DMS 273 (cell line): Measurements from ENCODE around the gene TRAM2.

ENCODE experiments used
- DNase-seq: peaks from one replicate; lab custom pipeline; 2025; ENCODE audit not compliant: unreplicated experiment; lab: John Stamatoyannopoulos, UW

The TRAM2 gene

GRCh38 chr6:52532457-52532856 lies 44.4 kb downstream of the TRAM2 start:
- no peak for DNase-seq

GRCh38 chr6:52531834-52532233 lies 45.0 kb downstream of the TRAM2 start:
- DNase-seq: no peak

GRCh38 chr6:52531396-52531795 lies 45.5 kb downstream of the TRAM2 start:
- no peak for DNase-seq

- no peak for DNase-seq
These were observed 46.5 kb downstream of the TRAM2 start for GRCh38 chr6:52530351-52530750.

GRCh38 chr6:52529311-52529710 lies 47.5 kb downstream of the TRAM2 start:
- DNase-seq: no peak

GRCh38 chr6:52527436-52527835 lies 49.4 kb downstream of the TRAM2 start:
- no peak for DNase-seq

- DNase-seq: no peak
These were observed 50.2 kb downstream of the TRAM2 start for GRCh38 chr6:52526634-52527033.

- DNase-seq: no peak
These were observed 51.9 kb downstream of the TRAM2 start for GRCh38 chr6:52524918-52525317.

GRCh38 chr6:52523378-52524142 lies 53.3 kb downstream of the TRAM2 start:
- peak; percentile 55 for DNase-seq

- DNase-seq: peak; percentile 9
These were observed 54.2 kb downstream of the TRAM2 start for GRCh38 chr6:52522655-52523054.

- no peak for DNase-seq
These were observed 54.7 kb downstream of the TRAM2 start for GRCh38 chr6:52522151-52522626.

GRCh38 chr6:52519618-52520017 lies 57.2 kb downstream of the TRAM2 start:
- DNase-seq: no peak

- no peak for DNase-seq
These were observed 58.4 kb downstream of the TRAM2 start for GRCh38 chr6:52518279-52518945.

- DNase-seq: peak; percentile 93
These were observed 59.2 kb downstream of the TRAM2 start for GRCh38 chr6:52517502-52518278.

- DNase-seq: no peak
These were observed 59.9 kb downstream of the TRAM2 start for GRCh38 chr6:52516943-52517342.

GRCh38 chr6:52516269-52516668 lies 60.6 kb downstream of the TRAM2 start:
- no peak for DNase-seq

GRCh38 chr6:52515219-52515960 lies 61.5 kb downstream of the TRAM2 start:
- DNase-seq: no peak

GRCh38 chr6:52514514-52514913 lies 62.3 kb downstream of the TRAM2 start:
- no peak for DNase-seq

- no peak for DNase-seq
These were observed 63.0 kb downstream of the TRAM2 start for GRCh38 chr6:52513896-52514295.

- DNase-seq: no peak
These were observed 63.4 kb downstream of the TRAM2 start for GRCh38 chr6:52513464-52513863.

GRCh38 chr6:52512199-52512598 lies 64.7 kb downstream of the TRAM2 start:
- no peak for DNase-seq
